HG03175 (cell line): ENCODE data around the gene ABCA13.
"Not testable (repeated sequence)": the region's sequence is repeated elsewhere in the genome, so short reads cannot be mapped to it uniquely, and the experiment has no call there.

ENCODE experiments used
- ATAC-seq: cut with Tn5 transposase; IDR thresholded peaks from one replicate; pipeline ENCODE4 v1.9.1; 2021; ENCODE audit warnings: mild to moderate bottlenecking, moderate library complexity; ENCODE audit not compliant: unreplicated experiment

The ABCA13 gene, protein sequence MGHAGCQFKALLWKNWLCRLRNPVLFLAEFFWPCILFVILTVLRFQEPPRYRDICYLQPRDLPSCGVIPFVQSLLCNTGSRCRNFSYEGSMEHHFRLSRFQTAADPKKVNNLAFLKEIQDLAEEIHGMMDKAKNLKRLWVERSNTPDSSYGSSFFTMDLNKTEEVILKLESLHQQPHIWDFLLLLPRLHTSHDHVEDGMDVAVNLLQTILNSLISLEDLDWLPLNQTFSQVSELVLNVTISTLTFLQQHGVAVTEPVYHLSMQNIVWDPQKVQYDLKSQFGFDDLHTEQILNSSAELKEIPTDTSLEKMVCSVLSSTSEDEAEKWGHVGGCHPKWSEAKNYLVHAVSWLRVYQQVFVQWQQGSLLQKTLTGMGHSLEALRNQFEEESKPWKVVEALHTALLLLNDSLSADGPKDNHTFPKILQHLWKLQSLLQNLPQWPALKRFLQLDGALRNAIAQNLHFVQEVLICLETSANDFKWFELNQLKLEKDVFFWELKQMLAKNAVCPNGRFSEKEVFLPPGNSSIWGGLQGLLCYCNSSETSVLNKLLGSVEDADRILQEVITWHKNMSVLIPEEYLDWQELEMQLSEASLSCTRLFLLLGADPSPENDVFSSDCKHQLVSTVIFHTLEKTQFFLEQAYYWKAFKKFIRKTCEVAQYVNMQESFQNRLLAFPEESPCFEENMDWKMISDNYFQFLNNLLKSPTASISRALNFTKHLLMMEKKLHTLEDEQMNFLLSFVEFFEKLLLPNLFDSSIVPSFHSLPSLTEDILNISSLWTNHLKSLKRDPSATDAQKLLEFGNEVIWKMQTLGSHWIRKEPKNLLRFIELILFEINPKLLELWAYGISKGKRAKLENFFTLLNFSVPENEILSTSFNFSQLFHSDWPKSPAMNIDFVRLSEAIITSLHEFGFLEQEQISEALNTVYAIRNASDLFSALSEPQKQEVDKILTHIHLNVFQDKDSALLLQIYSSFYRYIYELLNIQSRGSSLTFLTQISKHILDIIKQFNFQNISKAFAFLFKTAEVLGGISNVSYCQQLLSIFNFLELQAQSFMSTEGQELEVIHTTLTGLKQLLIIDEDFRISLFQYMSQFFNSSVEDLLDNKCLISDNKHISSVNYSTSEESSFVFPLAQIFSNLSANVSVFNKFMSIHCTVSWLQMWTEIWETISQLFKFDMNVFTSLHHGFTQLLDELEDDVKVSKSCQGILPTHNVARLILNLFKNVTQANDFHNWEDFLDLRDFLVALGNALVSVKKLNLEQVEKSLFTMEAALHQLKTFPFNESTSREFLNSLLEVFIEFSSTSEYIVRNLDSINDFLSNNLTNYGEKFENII (N-terminal part only)

DNA sequence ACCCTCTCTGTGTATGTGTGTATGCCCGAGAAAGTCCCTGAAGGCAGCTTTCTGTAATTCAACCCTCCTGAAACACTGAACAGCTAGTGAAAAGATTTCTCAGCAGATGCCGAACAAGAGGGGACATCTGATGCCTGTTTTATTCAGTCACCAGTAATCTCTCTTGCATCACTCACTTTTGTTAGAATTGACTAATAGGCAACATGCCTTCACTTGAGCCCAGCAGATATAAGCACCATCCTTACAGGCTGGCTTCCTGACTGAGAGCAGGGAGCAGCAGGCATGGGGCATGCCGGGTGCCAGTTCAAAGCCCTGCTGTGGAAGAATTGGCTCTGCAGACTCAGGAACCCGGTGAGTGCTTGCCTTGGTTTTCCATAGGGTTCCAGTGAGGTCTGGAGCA lies at the start of gene ABCA13:
TSS of gene ABCA13 (plus strand) at position 257 of the 400 bp plus-strand sequence. CDS start at position 283, 26 bp downstream.
- ATAC-seq = no peak

DNA sequence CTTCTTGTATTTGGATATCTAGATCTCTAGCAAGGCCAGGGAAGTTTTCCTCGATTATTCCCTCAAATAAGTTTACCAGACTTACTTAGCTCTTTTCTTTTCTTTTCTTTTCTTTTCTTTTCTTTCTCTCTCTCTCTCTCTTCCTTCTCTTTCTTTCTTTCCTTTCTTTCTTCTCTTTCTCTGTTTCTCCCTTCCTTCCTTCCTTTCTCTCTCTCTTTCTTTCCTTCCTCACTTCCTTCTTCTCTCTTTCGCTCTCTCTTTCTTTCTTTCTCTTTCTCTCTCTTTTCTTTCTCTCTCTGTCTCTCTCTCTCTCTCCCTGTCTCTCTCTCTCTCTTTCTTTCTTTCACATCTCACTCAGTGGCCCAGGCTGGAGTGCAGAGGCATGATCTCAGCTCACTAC lies 45.2 kb upstream of the ABCA13 start:
- no peak for ATAC-seq

GRCh38 chr7:48130658-48131108 lies 40.6 kb upstream of the ABCA13 start:
- ATAC-seq = peak; percentile 73

DNA sequence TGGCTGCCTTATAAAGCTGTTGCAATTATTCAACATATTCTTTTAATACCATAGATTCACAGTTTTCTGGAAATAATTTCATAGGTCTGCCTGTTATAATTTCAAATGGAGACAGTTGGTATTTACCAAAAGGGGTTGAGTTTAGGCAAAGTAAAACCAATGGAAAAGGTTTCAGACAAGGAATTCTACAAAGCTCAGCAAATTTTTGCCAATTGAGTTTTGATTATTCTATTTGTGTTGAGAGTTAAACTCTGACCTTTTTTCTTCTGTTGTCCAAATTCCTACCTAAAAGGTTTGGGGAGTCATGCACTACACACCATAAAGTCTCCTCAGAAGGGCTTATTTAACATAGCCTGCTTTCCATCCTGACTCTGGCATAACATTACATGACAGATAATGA lies 38.5 kb upstream of the ABCA13 start:
- no peak for ATAC-seq

- ATAC-seq = no peak
These were observed 31.8 kb upstream of the ABCA13 start for GRCh38 chr7:48139459-48139858.

DNA sequence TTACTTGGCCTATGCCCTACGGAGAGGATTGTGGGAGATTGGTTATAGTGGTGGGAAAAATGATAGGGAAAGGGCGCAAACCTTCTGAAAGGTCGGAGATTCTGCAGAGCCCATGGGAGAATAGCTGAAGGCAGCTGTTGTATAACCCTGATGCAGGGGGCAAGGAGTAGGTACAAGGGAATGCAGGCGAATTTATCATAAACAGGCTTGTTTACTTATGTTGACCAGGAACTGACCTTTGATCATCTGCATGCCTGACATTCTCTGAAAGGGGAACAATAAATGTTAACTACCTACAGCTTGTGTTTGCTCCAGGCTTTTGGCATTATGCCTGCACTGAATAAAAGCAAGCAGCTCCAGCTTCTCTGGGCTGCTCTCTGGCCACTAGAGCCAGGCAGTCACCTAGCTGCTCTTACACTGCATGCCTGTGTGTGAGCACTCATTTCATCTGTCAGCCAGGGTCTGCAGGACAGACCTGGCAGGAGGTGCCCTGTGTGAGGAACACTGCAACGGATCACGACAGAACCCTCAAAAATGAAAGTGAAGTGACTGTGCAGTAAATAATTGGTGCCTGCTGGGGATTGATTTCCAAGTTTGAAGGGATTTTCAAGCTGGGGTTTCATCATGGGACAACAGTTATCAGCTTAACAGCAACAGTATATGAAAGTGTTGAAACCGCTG lies 31.1 kb upstream of the ABCA13 start:
- ATAC-seq = no peak

GRCh38 chr7:48141521-48141920 lies 29.7 kb upstream of the ABCA13 start:
- no peak for ATAC-seq

DNA sequence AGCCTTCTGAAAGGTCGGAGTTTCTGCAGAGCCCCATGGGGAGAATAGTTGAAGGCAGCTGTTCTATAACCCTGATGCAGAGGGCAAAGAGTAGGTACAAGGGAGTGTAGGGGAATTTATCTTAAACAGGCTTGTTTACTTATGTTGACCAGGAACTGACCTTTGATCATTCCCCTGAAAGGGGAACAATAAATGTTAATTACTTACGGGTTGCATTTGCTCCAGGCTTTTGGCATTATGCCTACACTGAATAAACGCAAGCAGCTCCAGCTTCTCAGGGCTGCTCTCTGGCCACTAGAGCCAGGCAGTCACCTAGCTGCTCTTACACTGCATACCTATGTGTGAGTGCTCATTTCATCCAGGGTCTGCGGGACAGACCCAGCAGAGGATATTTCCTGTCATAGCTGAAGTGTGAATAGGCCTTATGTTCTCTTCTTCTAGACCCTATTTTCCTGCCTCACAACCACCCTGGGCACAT lies 26.9 kb upstream of the ABCA13 start:
- ATAC-seq = no peak

GRCh38 chr7:48147078-48147591 lies 24.1 kb upstream of the ABCA13 start:
- ATAC-seq = no peak

GRCh38 chr7:48147690-48148089 lies 23.6 kb upstream of the ABCA13 start:
- ATAC-seq = not testable (repeated sequence)

DNA sequence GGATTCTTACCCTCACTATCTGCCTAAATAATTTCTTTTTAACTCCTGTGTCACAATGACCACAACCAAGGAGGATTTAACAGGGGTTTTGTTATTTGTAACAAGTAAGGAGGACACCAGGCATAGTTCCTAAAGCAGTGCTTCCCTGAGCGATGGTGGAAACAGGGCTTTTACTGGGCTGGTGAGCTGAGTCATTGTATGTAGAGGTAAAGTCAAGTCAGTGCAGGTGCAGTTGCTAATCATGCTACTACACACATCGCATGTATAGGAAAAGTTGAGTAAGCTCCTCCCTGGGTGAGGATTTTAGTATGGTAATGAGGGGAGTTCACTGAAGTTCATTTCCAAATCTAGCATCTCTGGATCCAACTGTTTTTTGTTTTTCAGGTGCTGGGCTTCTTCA lies 22.9 kb upstream of the ABCA13 start:
- ATAC-seq = no peak

- no peak for ATAC-seq
These were observed 22.2 kb upstream of the ABCA13 start for GRCh38 chr7:48149058-48149457.

DNA sequence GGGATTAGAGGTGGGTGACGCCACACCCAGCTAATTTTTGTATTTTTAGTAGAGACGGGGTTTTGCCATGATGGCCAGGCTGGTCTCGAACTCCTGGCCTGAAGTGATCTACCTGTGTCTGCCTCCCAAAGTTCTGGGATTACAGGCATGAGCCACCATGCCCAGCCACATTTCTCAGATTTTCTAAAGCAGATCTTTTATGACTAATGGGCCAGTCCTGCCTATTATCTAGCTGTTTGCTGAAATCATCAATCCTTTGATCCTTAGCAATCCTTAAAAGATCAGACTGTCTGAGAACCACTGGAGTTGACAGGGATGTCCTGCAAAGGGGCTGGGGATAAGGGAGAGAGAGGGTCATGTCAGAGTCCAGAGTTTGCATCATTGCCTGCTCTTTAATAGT lies 21.2 kb upstream of the ABCA13 start:
- no peak for ATAC-seq

DNA sequence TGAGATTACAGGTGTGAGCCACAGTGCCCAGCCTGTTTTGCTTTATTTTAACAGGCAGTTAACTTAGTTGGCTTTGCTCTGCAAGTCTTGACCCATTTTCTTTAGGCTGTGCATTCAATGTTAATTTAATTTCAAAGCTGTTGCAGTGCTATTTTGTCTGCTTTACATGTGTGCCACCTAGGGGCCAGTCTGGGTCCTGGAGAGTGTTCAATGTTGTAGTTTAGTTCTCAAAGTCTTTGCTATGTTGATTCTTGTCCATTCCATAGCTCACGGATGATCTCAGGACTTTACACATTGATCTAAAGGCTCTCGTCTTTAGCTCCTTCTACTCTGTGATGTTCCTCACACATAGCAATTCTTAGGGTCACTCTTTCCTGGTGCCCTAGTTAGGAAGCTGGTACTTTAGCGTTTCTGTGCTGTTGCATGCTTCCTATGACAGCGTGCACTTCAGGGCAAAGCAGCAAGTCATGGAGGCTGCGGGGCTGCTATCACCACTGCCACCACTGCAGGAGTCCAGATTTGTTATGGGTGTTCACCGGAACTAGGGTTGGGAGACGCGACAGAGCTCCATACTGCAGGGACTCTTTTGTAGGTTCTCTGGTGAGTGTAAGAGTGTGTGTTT lies 16.4 kb upstream of the ABCA13 start:
- peak; percentile 78 for ATAC-seq

DNA sequence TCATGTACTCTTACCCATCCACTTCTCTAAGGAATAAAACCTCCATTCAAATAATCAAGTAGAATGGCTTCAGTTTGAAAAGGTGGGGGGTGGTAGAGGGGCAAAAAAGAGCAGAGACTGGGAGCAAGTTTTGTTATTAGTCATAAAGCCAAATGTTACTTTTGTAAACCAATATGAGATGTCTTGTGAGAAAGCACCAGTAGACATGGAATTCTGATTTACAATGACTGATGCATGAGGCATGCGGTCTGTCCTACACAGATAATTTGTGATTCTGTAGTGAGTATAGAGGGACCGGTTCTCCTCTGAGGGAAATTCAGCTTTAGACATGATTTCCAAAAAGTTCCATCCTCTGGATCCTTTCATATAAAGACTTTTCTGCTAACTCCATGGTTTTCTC lies 12.9 kb upstream of the ABCA13 start:
- ATAC-seq = no peak

- no peak for ATAC-seq
These were observed 9.7 kb upstream of the ABCA13 start for GRCh38 chr7:48161407-48162125.

DNA sequence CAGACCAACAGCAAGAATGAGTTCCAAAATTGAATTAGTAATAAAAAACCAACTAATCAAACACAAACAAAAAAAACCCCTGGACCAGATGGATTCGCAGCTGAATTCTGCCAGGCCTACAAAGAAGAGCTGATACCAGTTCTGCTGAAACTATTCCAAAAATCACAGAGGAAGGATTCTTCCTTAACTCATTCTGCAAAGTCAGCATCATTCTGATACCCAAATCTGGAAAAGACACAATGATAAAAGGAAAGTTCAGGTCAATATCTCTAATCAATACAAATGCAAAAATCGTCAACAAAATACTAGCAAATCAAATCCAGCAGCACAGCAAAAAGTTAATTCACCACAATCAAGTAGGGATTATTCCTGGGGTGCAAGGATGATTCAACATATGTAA lies 6.1 kb upstream of the ABCA13 start:
- no peak for ATAC-seq

DNA sequence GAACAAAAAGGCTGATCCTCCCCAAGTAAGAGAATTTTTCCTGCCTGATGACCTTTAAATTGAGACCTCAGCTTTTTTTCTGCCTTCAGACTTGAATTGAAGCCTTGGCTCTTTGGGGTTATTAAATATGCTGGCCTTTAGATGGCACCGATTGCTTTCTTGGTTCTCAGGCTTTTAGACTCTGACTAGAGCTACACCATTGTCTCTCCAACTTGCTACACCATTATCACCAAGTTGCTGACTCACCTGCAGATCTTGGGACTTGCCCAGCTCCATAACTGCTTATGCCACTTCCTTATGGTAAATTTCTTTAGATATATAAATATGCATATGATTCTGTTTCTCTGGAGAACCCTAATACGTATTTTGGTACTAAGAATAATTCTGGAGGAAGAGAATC lies 3.1 kb upstream of the ABCA13 start:
- ATAC-seq = no peak

DNA sequence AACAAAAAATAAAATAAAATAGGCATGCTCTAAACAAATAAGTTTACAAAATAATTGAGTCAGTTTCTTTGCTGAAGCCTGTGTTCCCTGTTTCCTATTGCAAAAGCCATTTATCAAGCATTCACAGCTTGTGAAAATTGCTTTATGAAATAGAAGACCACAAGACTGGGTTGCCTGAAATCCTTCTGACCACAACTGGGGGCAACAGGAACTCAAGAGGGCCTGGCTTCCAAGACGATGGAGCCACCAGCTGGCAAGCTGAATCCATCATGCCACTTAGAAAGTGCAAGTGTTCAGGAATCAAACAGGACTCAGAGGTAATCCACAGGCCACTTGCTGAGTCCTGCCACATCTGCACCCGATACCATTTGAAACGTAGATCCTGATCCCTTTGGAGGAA lies 752 bp upstream of the ABCA13 start:
- ATAC-seq = no peak
